B cell (primary cell): ENCODE data around the gene PCDH9. TPM values are rescaled to one million over a fixed set of nuclear protein-coding genes. Genes with fewer than 3 reads are reported as not detected.

ENCODE experiments used
- ATAC-seq: fragments of 200-7000 bp; cut with Tn5 transposase; one replicate; pipeline ENCODE4 v1.10.0; 2021; ENCODE audit warnings: low read depth, mild to moderate bottlenecking, moderate number of reproducible peaks, moderate library complexity
- CTCF ChIA-PET: fragments of 350-600 bp; sonication (Branson Sonifier 250); formaldehyde crosslinking; loops from one replicate; lab custom pipeline; 2021; ENCODE audit warnings: antibody characterized with exemption, inconsistent platforms; lab: Charles Lee
- POLR2A ChIA-PET: fragments of 350-600 bp; sonication (Branson Sonifier 250); formaldehyde crosslinking; loops from one replicate; lab custom pipeline; 2021; ENCODE audit warnings: antibody characterized with exemption; lab: Charles Lee
- DNase-seq: peaks from one replicate; pipeline ENCODE4 v3.0.0; 2013
- H2AFZ ChIP-seq: 2 replicates; pipeline ENCODE4 v1.6.1; 2012; ENCODE audit warnings: mild to moderate bottlenecking, low read depth, low read length; ENCODE audit not compliant: insufficient read depth, poor library complexity, severe bottlenecking
- H3K27ac ChIP-seq, 2 donors: 1 replicate in 1 of 2; 2 replicates in 1 of 2; pipeline ENCODE4 v1.5.1; 2012 to 2013; ENCODE audit warnings: low read length in 2 of 2, mild to moderate bottlenecking in 2 of 2, moderate library complexity in 1 of 2
- H3K27me3 ChIP-seq, 4 experiments: fragments of 200-600 bp in 1 of 4; sonication (generic) in 1 of 4; replicated peaks in 1 of 4; 1 replicate in 2 of 4; 2 replicates in 2 of 4; pipeline versions ENCODE4 v1.6.1 to v1.7.0; 2013 to 2016; ENCODE audit warnings: low read length in 3 of 4, mild to moderate bottlenecking in 2 of 4, mixed read lengths in 1 of 4, moderate library complexity in 1 of 4; ENCODE audit not compliant: insufficient read depth in 4 of 4, control insufficient read depth in 3 of 4; ENCODE audit errors: control extremely low read depth in 1 of 4
- H3K36me3 ChIP-seq, 2 experiments: replicated peaks in 1 of 2; 1 replicate in 1 of 2; 2 replicates in 1 of 2; pipeline versions ENCODE4 v1.6.1 to v1.7.1; 2013; ENCODE audit warnings: low read length in 1 of 2; ENCODE audit not compliant: insufficient read depth in 2 of 2, control insufficient read depth in 1 of 2; ENCODE audit errors: control extremely low read depth in 1 of 2, extremely low read depth in 1 of 2
- H3K4me1 ChIP-seq, 2 donors: fragments of 200-600 bp in 1 of 2; sonication (generic) in 1 of 2; 1 replicate in 1 of 2; 2 replicates in 1 of 2; pipeline versions ENCODE4 v1.5.1 to v1.6.1; 2013 to 2017; ENCODE audit warnings: low read length in 2 of 2; ENCODE audit not compliant: control insufficient read depth in 2 of 2, insufficient read depth in 2 of 2
- H3K4me2 ChIP-seq: replicated peaks from 2 replicates; pipeline ENCODE3; 2012; ENCODE audit warnings: mild to moderate bottlenecking, low read depth, low read length; ENCODE audit not compliant: poor library complexity, severe bottlenecking
- H3K4me3 ChIP-seq, 5 experiments: fragments of 200-600 bp in 1 of 5; sonication (generic) in 1 of 5; 1 replicate in 3 of 5; 2 replicates in 2 of 5; pipeline versions ENCODE4 v1.5.1 to v1.7.0; 2011 to 2016; ENCODE audit warnings: low read length in 4 of 5, mild to moderate bottlenecking in 4 of 5, low read depth in 2 of 5, control low read depth in 1 of 5, moderate library complexity in 1 of 5; ENCODE audit not compliant: insufficient read depth in 1 of 5; ENCODE audit errors: control extremely low read depth in 1 of 5, extremely low read depth in 1 of 5
- H3K79me2 ChIP-seq: fragments of 200-600 bp; sonication (generic); one replicate; pipeline ENCODE4 v1.6.0; 2016; ENCODE audit warnings: low read length; ENCODE audit not compliant: control insufficient read depth, insufficient read depth
- H3K9ac ChIP-seq: fragments of 200-600 bp; sonication (generic); 2 replicates; pipeline ENCODE4 v1.6.1; 2017; ENCODE audit warnings: mild to moderate bottlenecking, low read length, moderate library complexity
- H3K9me3 ChIP-seq, 3 donors: one replicate each; pipeline versions ENCODE4 v1.6.1 to v1.7.1; 2013; ENCODE audit warnings: low read length in 2 of 3; ENCODE audit not compliant: control insufficient read depth in 2 of 3, insufficient read depth in 1 of 3; ENCODE audit errors: control extremely low read depth in 1 of 3
- H4K20me1 ChIP-seq: 2 replicates; pipeline ENCODE4 v1.6.0; 2012; ENCODE audit warnings: mild to moderate bottlenecking, low read length; ENCODE audit not compliant: insufficient read depth, control insufficient read depth, poor library complexity, severe bottlenecking
- H3K27ac Mint-ChIP-seq: one replicate; pipeline ENCODE4 v1.8.0; 2021; ENCODE audit warnings: mixed read lengths
- H3K27me3 Mint-ChIP-seq: one replicate; pipeline ENCODE4 v1.8.0; 2021; ENCODE audit warnings: mixed read lengths
- H3K4me1 Mint-ChIP-seq: one replicate; pipeline ENCODE4 v1.8.0; 2021; ENCODE audit warnings: mixed read lengths
- H3K4me3 Mint-ChIP-seq: one replicate; pipeline ENCODE4 v1.8.0; 2021; ENCODE audit warnings: mixed read lengths
- H3K9me3 Mint-ChIP-seq: one replicate; pipeline ENCODE4 v1.8.0; 2022; ENCODE audit warnings: mixed read lengths; ENCODE audit not compliant: insufficient read depth
- EZH2 ChIP-seq: IDR thresholded peaks from 2 replicates; pipeline ENCODE4 v1.6.1; 2012; ENCODE audit warnings: borderline replicate concordance, low read depth, mild to moderate bottlenecking, moderate library complexity, low read length; ENCODE audit not compliant: insufficient read depth, poor library complexity, severe bottlenecking
- WGBS: methylation state at CpG from one replicate; pipeline ENCODE4 v1.1.5; 2013; ENCODE audit warnings: missing lambda C conversion rate; ENCODE audit not compliant: insufficient coverage; 5-methylcytosine and 5-hydroxymethylcytosine counted together
- intact Hi-C: fragments of 100-400 bp; cut with micrococcal nuclease; formaldehyde crosslinking; loops from one replicate; pipeline ENCODE4 v1.10.0; 2022
- polyA plus RNA-seq: library from polyadenylated mRNA; depleted of rRNA; stranded (reverse); fragments of >200 nt; gene quantifications from 2 replicates; pipeline ENCODE4 v1.2.3, GENCODE V29; 2012
- total RNA-seq, 2 donors: library from RNA; stranded (reverse); fragments of 120-200 nt in 1 of 2; gene quantifications; 1 replicate in 1 of 2; 2 replicates in 1 of 2; pipeline versions ENCODE4 v1.2.3 to v1.2.4, GENCODE V29; 2013 to 2022
- TF ChIP-seq, protein P1 (sequence below): fragments of 200-600 bp; IDR thresholded peaks from one replicate; pipeline ENCODE4 v1.8.0; 2022; ENCODE audit warnings: antibody characterized with exemption, mild to moderate bottlenecking

The PCDH9 gene
- total and polyA plus RNA-seq, 2 donors (not counting 1 experiment from before 2014, with no cell fraction given), result 13.1 to 21.8 TPM

DNA sequence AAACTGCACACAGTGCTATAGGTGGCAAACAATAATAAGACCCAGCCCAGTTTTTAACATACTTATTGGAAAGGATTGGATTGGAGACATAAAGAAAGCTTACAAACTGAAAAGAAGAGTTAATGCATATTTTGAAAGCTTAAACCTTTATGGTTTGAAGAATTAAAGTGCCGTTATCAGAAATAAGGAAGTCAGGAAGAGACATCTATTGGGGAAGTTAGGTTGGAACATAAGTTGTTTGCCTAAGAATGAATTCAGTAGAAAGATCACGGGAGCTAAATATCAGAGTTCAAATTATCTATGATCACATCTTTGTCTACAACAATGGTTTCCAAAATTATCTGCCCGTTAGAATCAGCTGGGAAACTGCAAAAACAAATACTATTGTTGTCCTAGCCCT, 767.9 kb downstream of the PCDH9 start:
- Histone ChIP-seq H3K4me2 (no peak overlapping the region), H3K27me3 (no peaks in the 10 kb centered on the region), H3K79me2 (no peaks in the 10 kb centered on the region), H3K36me3 (no peaks in the 10 kb centered on the region), H2AFZ (no peak overlapping the region), H3K9me3 (no peaks in the 10 kb centered on the region), H4K20me1 (no peaks in the 10 kb centered on the region), H3K9ac (no peak overlapping the region), H3K27ac (no peak overlapping the region), H3K4me3 (no peak overlapping the region), H3K4me1 (no peaks in the 10 kb centered on the region)
- Mint-ChIP-seq H3K4me3 (no peak overlapping the region), H3K27ac (no peak overlapping the region), H3K9me3 (no peaks in the 10 kb centered on the region), H3K4me1 (peaks cover 9% of the 10 kb centered on the region), H3K27me3 (no peaks in the 10 kb centered on the region)
- DNase-seq (no peak), ATAC-seq (no peak)
- CTCF ChIA-PET, result no interaction called here
- TF ChIP-seq EZH2, result no peak
- TF ChIP-seq, protein P1, sequence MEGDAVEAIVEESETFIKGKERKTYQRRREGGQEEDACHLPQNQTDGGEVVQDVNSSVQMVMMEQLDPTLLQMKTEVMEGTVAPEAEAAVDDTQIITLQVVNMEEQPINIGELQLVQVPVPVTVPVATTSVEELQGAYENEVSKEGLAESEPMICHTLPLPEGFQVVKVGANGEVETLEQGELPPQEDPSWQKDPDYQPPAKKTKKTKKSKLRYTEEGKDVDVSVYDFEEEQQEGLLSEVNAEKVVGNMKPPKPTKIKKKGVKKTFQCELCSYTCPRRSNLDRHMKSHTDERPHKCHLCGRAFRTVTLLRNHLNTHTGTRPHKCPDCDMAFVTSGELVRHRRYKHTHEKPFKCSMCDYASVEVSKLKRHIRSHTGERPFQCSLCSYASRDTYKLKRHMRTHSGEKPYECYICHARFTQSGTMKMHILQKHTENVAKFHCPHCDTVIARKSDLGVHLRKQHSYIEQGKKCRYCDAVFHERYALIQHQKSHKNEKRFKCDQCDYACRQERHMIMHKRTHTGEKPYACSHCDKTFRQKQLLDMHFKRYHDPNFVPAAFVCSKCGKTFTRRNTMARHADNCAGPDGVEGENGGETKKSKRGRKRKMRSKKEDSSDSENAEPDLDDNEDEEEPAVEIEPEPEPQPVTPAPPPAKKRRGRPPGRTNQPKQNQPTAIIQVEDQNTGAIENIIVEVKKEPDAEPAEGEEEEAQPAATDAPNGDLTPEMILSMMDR, result no peak
- intact Hi-C loops, result no loop called here
- WGBS, result no CpG with 5 or more reads among the region's 3 CpGs
- POLR2A ChIA-PET, result no interaction called here

DNA sequence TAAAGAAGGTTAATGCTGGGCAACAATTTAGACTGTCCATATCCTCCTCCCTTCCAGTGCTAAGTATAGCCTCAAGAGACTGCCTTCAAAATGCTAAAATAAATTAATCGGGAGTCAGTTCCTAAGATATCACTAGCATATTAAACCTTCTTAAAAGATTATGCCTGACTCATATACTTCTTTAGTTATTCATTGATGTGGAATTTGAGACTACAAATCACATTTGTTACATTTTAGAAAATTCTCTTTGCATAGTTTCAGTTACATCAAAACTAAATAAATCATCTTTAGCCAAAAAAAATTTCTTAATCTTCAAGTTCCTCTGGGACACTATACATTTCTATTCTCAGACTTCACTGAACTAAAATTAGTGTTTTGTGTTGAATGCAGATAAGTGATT, 769.1 kb downstream of the PCDH9 start:
- Mint-ChIP-seq H3K4me3 (no peak overlapping the region), H3K27ac (no peak overlapping the region), H3K4me1 (peaks cover under 1% of the 10 kb centered on the region), H3K27me3 (no peaks in the 10 kb centered on the region), H3K9me3 (no peaks in the 10 kb centered on the region)
- POLR2A ChIA-PET, result no interaction called here
- DNase-seq (no peak), ATAC-seq (no peak)
- no peaks in the 10 kb centered on the region for H3K4me1 ChIP-seq
- no peak overlapping the region for H3K27ac ChIP-seq
- H3K79me2 ChIP-seq, result no peaks in the 10 kb centered on the region
- no peak overlapping the region for H3K4me2 ChIP-seq
- no CpG with 5 or more reads among the region's 1 CpG for WGBS
- no peaks in the 10 kb centered on the region for H3K27me3 ChIP-seq
- no peak overlapping the region for H3K9ac ChIP-seq
- H3K9me3 ChIP-seq, result no peaks in the 10 kb centered on the region
- H2AFZ ChIP-seq, result no peak overlapping the region
- H4K20me1 ChIP-seq, result no peaks in the 10 kb centered on the region
- H3K36me3 ChIP-seq, result no peaks in the 10 kb centered on the region
- CTCF ChIA-PET, result no interaction called here
- no peak for TF ChIP-seq EZH2
- TF ChIP-seq, protein P1, result no peak
- H3K4me3 ChIP-seq, result no peak overlapping the region
- intact Hi-C loops, result no loop called here
